Measurements from ENCODE around the gene LAIR2.

- no peak for TF ChIP-seq POLR2AphosphoS5 (IDR thresholded peaks at IDR 0.05; ENCODE audit: low read depth, low read length)
- TF ChIP-seq TAF1 (IDR thresholded peaks at IDR 0.05; ENCODE audit: borderline replicate concordance, insufficient read depth, low read length): no peak
- TF ChIP-seq REST (IDR thresholded peaks at IDR 0.05; ENCODE audit: insufficient read depth in 1 of 2, low read depth in 2 of 2, low read length in 2 of 2): no peak
- TF ChIP-seq FOXP2 (optimal IDR thresholded peaks at IDR 0.05; ENCODE audit: borderline replicate concordance, extremely low read depth, extremely low read length, insufficient read depth): no peak
These were observed 32.2 kb upstream of the LAIR2 start for GRCh38 chr19:54470276-54470887.

All from PFSK-1 (cell line).